Measurements from ENCODE around the gene ANKMY1.

ANKMY1 gene

GRCh38 chr2:240491483-240491882 is 66.3 kb downstream of the ANKMY1 start:
- WGBS, 2 experiments = 100% methylated on average over 1 of the region's 2 CpGs; no CpG with 5 or more reads in 1 of the 2 experiments
- H3K36me3 ChIP-seq (ENCODE audit: control insufficient read depth, insufficient read depth, low read length) = no peaks in the 10 kb centered on the region

GRCh38 chr2:240482141-240482540 is 75.6 kb downstream of the ANKMY1 start:
- no peak overlapping the region for H3K4me3 ChIP-seq (ENCODE audit: insufficient read depth, low read depth, low read length)
- no peaks in the 10 kb centered on the region for H3K4me1 ChIP-seq (ENCODE audit: control insufficient read depth, insufficient read depth, low read length)
- WGBS, 2 experiments = 89 to 91% methylated on average over 11 of the region's 11 CpGs
- no peaks in the 10 kb centered on the region for H3K27me3 ChIP-seq (ENCODE audit: control insufficient read depth, insufficient read depth, low read length, poor library complexity, severe bottlenecking)
- no peaks in the 10 kb centered on the region for H3K36me3 ChIP-seq (ENCODE audit: control insufficient read depth, insufficient read depth, low read length)
- H3K9me3 ChIP-seq (ENCODE audit: control insufficient read depth, low read length) = no peaks in the 10 kb centered on the region
- no peak overlapping the region for H3K27ac ChIP-seq (ENCODE audit: insufficient read depth, low read depth, low read length, poor library complexity, severe bottlenecking)

More at GRCh38 chr2:240491483-240491882, 66.3 kb downstream of the ANKMY1 start:
- Histone ChIP-seq H3K27me3 (ENCODE audit: control insufficient read depth, insufficient read depth, low read length, poor library complexity, severe bottlenecking) (no peaks in the 10 kb centered on the region), H3K9me3 (ENCODE audit: control insufficient read depth, low read length) (peaks cover 7% of the 10 kb centered on the region), H3K4me3 (ENCODE audit: insufficient read depth, low read depth, low read length) (no peak overlapping the region), H3K27ac (ENCODE audit: insufficient read depth, low read depth, low read length, poor library complexity, severe bottlenecking) (no peak overlapping the region), H3K4me1 (ENCODE audit: control insufficient read depth, insufficient read depth, low read length) (no peaks in the 10 kb centered on the region)

GRCh38 chr2:240481720-240482119 is 76.1 kb downstream of the ANKMY1 start:
- H3K36me3 ChIP-seq (ENCODE audit: control insufficient read depth, insufficient read depth, low read length) = no peaks in the 10 kb centered on the region
- no peaks in the 10 kb centered on the region for H3K4me1 ChIP-seq (ENCODE audit: control insufficient read depth, insufficient read depth, low read length)
- no peak overlapping the region for H3K27ac ChIP-seq (ENCODE audit: insufficient read depth, low read depth, low read length, poor library complexity, severe bottlenecking)
- 91 to 92% methylated on average over 5 of the region's 5 CpGs for WGBS, 2 experiments
- H3K27me3 ChIP-seq (ENCODE audit: control insufficient read depth, insufficient read depth, low read length, poor library complexity, severe bottlenecking) = no peaks in the 10 kb centered on the region
- H3K4me3 ChIP-seq (ENCODE audit: insufficient read depth, low read depth, low read length) = no peak overlapping the region
- H3K9me3 ChIP-seq (ENCODE audit: control insufficient read depth, low read length) = no peaks in the 10 kb centered on the region

GRCh38 chr2:240480834-240481623 is 76.8 kb downstream of the ANKMY1 start:
- H3K4me1 ChIP-seq (ENCODE audit: control insufficient read depth, insufficient read depth, low read length) = no peaks in the 10 kb centered on the region
- H3K27ac ChIP-seq (ENCODE audit: insufficient read depth, low read depth, low read length, poor library complexity, severe bottlenecking) = no peak overlapping the region
- H3K27me3 ChIP-seq (ENCODE audit: control insufficient read depth, insufficient read depth, low read length, poor library complexity, severe bottlenecking) = no peaks in the 10 kb centered on the region
- no peaks in the 10 kb centered on the region for H3K9me3 ChIP-seq (ENCODE audit: control insufficient read depth, low read length)
- no peak overlapping the region for H3K4me3 ChIP-seq (ENCODE audit: insufficient read depth, low read depth, low read length)
- H3K36me3 ChIP-seq (ENCODE audit: control insufficient read depth, insufficient read depth, low read length) = no peaks in the 10 kb centered on the region
- 95% methylated on average over 25 of the region's 25 CpGs for WGBS, 2 experiments

GRCh38 chr2:240479111-240479501 is 78.7 kb downstream of the ANKMY1 start:
- H3K27me3 ChIP-seq (ENCODE audit: control insufficient read depth, insufficient read depth, low read length, poor library complexity, severe bottlenecking) = no peaks in the 10 kb centered on the region
- no peaks in the 10 kb centered on the region for H3K36me3 ChIP-seq (ENCODE audit: control insufficient read depth, insufficient read depth, low read length)
- H3K27ac ChIP-seq (ENCODE audit: insufficient read depth, low read depth, low read length, poor library complexity, severe bottlenecking) = no peak overlapping the region
- 83 to 85% methylated on average over 12 of the region's 12 CpGs for WGBS, 2 experiments
- H3K4me1 ChIP-seq (ENCODE audit: control insufficient read depth, insufficient read depth, low read length) = no peaks in the 10 kb centered on the region
- H3K4me3 ChIP-seq (ENCODE audit: insufficient read depth, low read depth, low read length) = no peak overlapping the region
- no peaks in the 10 kb centered on the region for H3K9me3 ChIP-seq (ENCODE audit: control insufficient read depth, low read length)

GRCh38 chr2:240478346-240479110 is 79.3 kb downstream of the ANKMY1 start:
- H3K4me3 ChIP-seq (ENCODE audit: insufficient read depth, low read depth, low read length) = no peak overlapping the region
- no peaks in the 10 kb centered on the region for H3K27me3 ChIP-seq (ENCODE audit: control insufficient read depth, insufficient read depth, low read length, poor library complexity, severe bottlenecking)
- H3K9me3 ChIP-seq (ENCODE audit: control insufficient read depth, low read length) = no peaks in the 10 kb centered on the region
- H3K36me3 ChIP-seq (ENCODE audit: control insufficient read depth, insufficient read depth, low read length) = no peaks in the 10 kb centered on the region
- no peaks in the 10 kb centered on the region for H3K4me1 ChIP-seq (ENCODE audit: control insufficient read depth, insufficient read depth, low read length)
- 92 to 93% methylated on average over 21 of the region's 21 CpGs for WGBS, 2 experiments
- no peak overlapping the region for H3K27ac ChIP-seq (ENCODE audit: insufficient read depth, low read depth, low read length, poor library complexity, severe bottlenecking)

GRCh38 chr2:240477916-240478315 is 79.9 kb downstream of the ANKMY1 start:
- WGBS, 2 experiments = 92 to 93% methylated on average over 12 to 13 of the region's 13 CpGs
- Histone ChIP-seq H3K36me3 (ENCODE audit: control insufficient read depth, insufficient read depth, low read length) (no peaks in the 10 kb centered on the region), H3K4me1 (ENCODE audit: control insufficient read depth, insufficient read depth, low read length) (no peaks in the 10 kb centered on the region), H3K9me3 (ENCODE audit: control insufficient read depth, low read length) (no peaks in the 10 kb centered on the region), H3K27ac (ENCODE audit: insufficient read depth, low read depth, low read length, poor library complexity, severe bottlenecking) (no peak overlapping the region), H3K4me3 (ENCODE audit: insufficient read depth, low read depth, low read length) (no peak overlapping the region), H3K27me3 (ENCODE audit: control insufficient read depth, insufficient read depth, low read length, poor library complexity, severe bottlenecking) (no peaks in the 10 kb centered on the region)

- 96 to 100% methylated on average over 2 of the region's 4 CpGs for WGBS, 2 experiments
- H3K4me1 ChIP-seq (ENCODE audit: control insufficient read depth, insufficient read depth, low read length) = no peaks in the 10 kb centered on the region
- no peak overlapping the region for H3K4me3 ChIP-seq (ENCODE audit: insufficient read depth, low read depth, low read length)
- H3K36me3 ChIP-seq (ENCODE audit: control insufficient read depth, insufficient read depth, low read length) = no peaks in the 10 kb centered on the region
- no peak overlapping the region for H3K27ac ChIP-seq (ENCODE audit: insufficient read depth, low read depth, low read length, poor library complexity, severe bottlenecking)
- no peaks in the 10 kb centered on the region for H3K27me3 ChIP-seq (ENCODE audit: control insufficient read depth, insufficient read depth, low read length, poor library complexity, severe bottlenecking)
- no peaks in the 10 kb centered on the region for H3K9me3 ChIP-seq (ENCODE audit: control insufficient read depth, low read length)
Measured at GRCh38 chr2:240473211-240473610, 84.6 kb downstream of the ANKMY1 start.

- no peaks in the 10 kb centered on the region for H3K4me1 ChIP-seq (ENCODE audit: control insufficient read depth, insufficient read depth, low read length)
- no peaks in the 10 kb centered on the region for H3K36me3 ChIP-seq (ENCODE audit: control insufficient read depth, insufficient read depth, low read length)
- no peaks in the 10 kb centered on the region for H3K9me3 ChIP-seq (ENCODE audit: control insufficient read depth, low read length)
- no peak overlapping the region for H3K27ac ChIP-seq (ENCODE audit: insufficient read depth, low read depth, low read length, poor library complexity, severe bottlenecking)
- no peaks in the 10 kb centered on the region for H3K27me3 ChIP-seq (ENCODE audit: control insufficient read depth, insufficient read depth, low read length, poor library complexity, severe bottlenecking)
- no peak overlapping the region for H3K4me3 ChIP-seq (ENCODE audit: insufficient read depth, low read depth, low read length)
- WGBS, 2 experiments = 89 to 91% methylated on average over 11 of the region's 11 CpGs
Measured at GRCh38 chr2:240472078-240472790, 85.6 kb downstream of the ANKMY1 start.

- Histone ChIP-seq H3K27ac (ENCODE audit: insufficient read depth, low read depth, low read length, poor library complexity, severe bottlenecking) (no peak overlapping the region), H3K4me3 (ENCODE audit: insufficient read depth, low read depth, low read length) (no peak overlapping the region), H3K9me3 (ENCODE audit: control insufficient read depth, low read length) (no peaks in the 10 kb centered on the region), H3K4me1 (ENCODE audit: control insufficient read depth, insufficient read depth, low read length) (no peaks in the 10 kb centered on the region), H3K36me3 (ENCODE audit: control insufficient read depth, insufficient read depth, low read length) (no peaks in the 10 kb centered on the region), H3K27me3 (ENCODE audit: control insufficient read depth, insufficient read depth, low read length, poor library complexity, severe bottlenecking) (no peaks in the 10 kb centered on the region)
- 93% methylated on average over 6 of the region's 6 CpGs for WGBS, 2 experiments
Measured at GRCh38 chr2:240469740-240470139, 88.0 kb downstream of the ANKMY1 start.

All from ectodermal cell (in vitro differentiated cells).